Fibroblast of lung (primary cell): ENCODE measurements around the gene NUBPL. TPM values are rescaled to one million over a fixed set of nuclear protein-coding genes. Genes with fewer than 3 reads are reported as not detected.
A peak's percentile ranks its signal among the peaks of the same experiment; 100 is the strongest.

ENCODE experiments used
- DNase-seq, 2 donors: peaks; one replicate each; pipeline versions ENCODE4 v3.0.0 to v3.0.0-alpha.2; 2010; ENCODE audit warnings: low read depth in 2 of 2
- H2AFZ ChIP-seq: 2 replicates; pipeline ENCODE4 v1.5.1; 2012; ENCODE audit warnings: low read length, control low read depth, inconsistent platforms
- H3K27ac ChIP-seq: 2 replicates; pipeline ENCODE4 v1.5.1; 2011; ENCODE audit warnings: low read length, control low read depth; ENCODE audit not compliant: insufficient read depth
- H3K27me3 ChIP-seq: 2 replicates; pipeline ENCODE4 v1.5.1; 2011; ENCODE audit warnings: mild to moderate bottlenecking, low read length; ENCODE audit not compliant: control insufficient read depth, insufficient read depth
- H3K36me3 ChIP-seq: 2 replicates; pipeline ENCODE4 v1.5.1; 2011; ENCODE audit warnings: low read length; ENCODE audit not compliant: control insufficient read depth, insufficient read depth
- H3K4me1 ChIP-seq: 2 replicates; pipeline ENCODE4 v1.5.1; 2011; ENCODE audit warnings: low read length; ENCODE audit not compliant: control insufficient read depth, insufficient read depth; ENCODE audit errors: extremely low read depth
- H3K4me2 ChIP-seq: 2 replicates; pipeline ENCODE4 v1.5.1; 2011; ENCODE audit warnings: low read length, control low read depth; ENCODE audit not compliant: insufficient read depth; ENCODE audit errors: extremely low read depth
- H3K4me3 ChIP-seq, 4 experiments: fragments of 200-600 bp in 1 of 4; sonication (generic) in 1 of 4; replicated peaks in 1 of 4; 2 replicates each; pipeline ENCODE4 v1.5.1; 2011 to 2016; ENCODE audit warnings: low read length in 4 of 4, low read depth in 3 of 4, mild to moderate bottlenecking in 3 of 4, control low read depth in 2 of 4, inconsistent platforms in 1 of 4, mixed read lengths in 1 of 4; ENCODE audit not compliant: insufficient read depth in 1 of 4; ENCODE audit errors: control extremely low read depth in 1 of 4
- H3K79me2 ChIP-seq: 2 replicates; pipeline ENCODE4 v1.5.1; 2012; ENCODE audit warnings: mild to moderate bottlenecking, low read length, inconsistent platforms; ENCODE audit not compliant: control insufficient read depth, insufficient read depth
- H3K9ac ChIP-seq: 2 replicates; pipeline ENCODE4 v1.5.1; 2011; ENCODE audit warnings: mild to moderate bottlenecking, low read length, control low read depth; ENCODE audit not compliant: insufficient read depth
- H3K9me3 ChIP-seq: 2 replicates; pipeline ENCODE4 v1.5.1; 2012; ENCODE audit warnings: low read depth, low read length; ENCODE audit not compliant: control insufficient read depth, insufficient read depth
- H4K20me1 ChIP-seq: 2 replicates; pipeline ENCODE4 v1.5.1; 2011; ENCODE audit warnings: low read length; ENCODE audit not compliant: control insufficient read depth, insufficient read depth; ENCODE audit errors: extremely low read depth
- EZH2 ChIP-seq: IDR thresholded peaks from 2 replicates; pipeline ENCODE4 v1.5.1; 2012; ENCODE audit warnings: low read length, control low read depth, mild to moderate bottlenecking; ENCODE audit errors: missing control alignments
- polyA plus RNA-seq, 2 donors: library from polyadenylated mRNA; depleted of rRNA in 1 of 2; stranded (reverse) in 1 of 2; unstranded in 1 of 2; fragments of >200 nt; gene quantifications; 2 replicates each; pipeline ENCODE4 v1.2.1, GENCODE V29; 2011 to 2012; ENCODE audit warnings: missing spikeins in 1 of 2
- total RNA-seq: library from RNA; depleted of rRNA; stranded (reverse); fragments of >200 nt; gene quantifications from 2 replicates; pipeline ENCODE4 v1.2.1, GENCODE V29; 2014
- TF ChIP-seq, protein P1 (sequence below), 2 donors: IDR thresholded peaks in 1 of 2; conservative IDR thresholded peaks in 1 of 2; 1 replicate in 1 of 2; 2 replicates in 1 of 2; pipeline ENCODE4 v1.5.1; 2011 to 2012; ENCODE audit warnings: low read length in 2 of 2, control low read depth in 1 of 2, inconsistent platforms in 1 of 2, low read depth in 1 of 2, mild to moderate bottlenecking in 1 of 2

NUBPL gene
- total and polyA plus RNA-seq, 2 donors (not counting 1 experiment from before 2014, with no cell fraction given), result 9.0 to 10.7 TPM

DNA sequence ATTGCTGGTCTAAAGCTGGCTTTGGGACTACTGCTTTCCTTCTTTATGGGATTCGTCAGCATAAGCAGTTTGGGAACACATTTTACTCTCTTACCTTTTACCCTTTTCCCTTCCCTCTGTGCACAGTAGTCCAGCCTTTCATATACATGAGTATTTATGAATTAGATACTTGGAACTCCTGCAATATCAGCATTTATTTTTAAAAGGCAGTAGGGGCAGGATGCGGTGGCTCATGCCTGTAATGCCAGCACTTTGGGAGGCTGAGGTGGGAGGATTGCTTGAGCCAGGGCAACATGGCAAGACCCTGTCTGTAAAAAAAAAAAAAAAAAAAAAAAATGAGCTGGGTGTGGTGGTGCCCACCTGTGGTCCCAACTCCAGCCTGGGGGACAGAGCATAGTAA, 3.0 kb downstream of the NUBPL start:
- Histone ChIP-seq H3K36me3 (no peaks in the 10 kb centered on the region), H3K4me2 (no peak overlapping the region), H4K20me1 (no peaks in the 10 kb centered on the region), H3K4me3 (no peak overlapping the region), H3K4me1 (peaks cover 5% of the 10 kb centered on the region), H3K79me2 (no peaks in the 10 kb centered on the region), H2AFZ (no peak overlapping the region), H3K9me3 (no peaks in the 10 kb centered on the region), H3K27me3 (no peaks in the 10 kb centered on the region), H3K9ac (no peak overlapping the region), H3K27ac (no peak overlapping the region)
- TF ChIP-seq EZH2, result no peak
- TF ChIP-seq, protein P1, sequence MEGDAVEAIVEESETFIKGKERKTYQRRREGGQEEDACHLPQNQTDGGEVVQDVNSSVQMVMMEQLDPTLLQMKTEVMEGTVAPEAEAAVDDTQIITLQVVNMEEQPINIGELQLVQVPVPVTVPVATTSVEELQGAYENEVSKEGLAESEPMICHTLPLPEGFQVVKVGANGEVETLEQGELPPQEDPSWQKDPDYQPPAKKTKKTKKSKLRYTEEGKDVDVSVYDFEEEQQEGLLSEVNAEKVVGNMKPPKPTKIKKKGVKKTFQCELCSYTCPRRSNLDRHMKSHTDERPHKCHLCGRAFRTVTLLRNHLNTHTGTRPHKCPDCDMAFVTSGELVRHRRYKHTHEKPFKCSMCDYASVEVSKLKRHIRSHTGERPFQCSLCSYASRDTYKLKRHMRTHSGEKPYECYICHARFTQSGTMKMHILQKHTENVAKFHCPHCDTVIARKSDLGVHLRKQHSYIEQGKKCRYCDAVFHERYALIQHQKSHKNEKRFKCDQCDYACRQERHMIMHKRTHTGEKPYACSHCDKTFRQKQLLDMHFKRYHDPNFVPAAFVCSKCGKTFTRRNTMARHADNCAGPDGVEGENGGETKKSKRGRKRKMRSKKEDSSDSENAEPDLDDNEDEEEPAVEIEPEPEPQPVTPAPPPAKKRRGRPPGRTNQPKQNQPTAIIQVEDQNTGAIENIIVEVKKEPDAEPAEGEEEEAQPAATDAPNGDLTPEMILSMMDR (conservative IDR thresholded peaks at IDR 0.05 in 1 of 2, IDR thresholded peaks at IDR 0.05 in 1 of 2; ENCODE audit: low read depth in 1 of 2, low read length in 2 of 2), result no peak
- DNase-seq, result no peak

DNA sequence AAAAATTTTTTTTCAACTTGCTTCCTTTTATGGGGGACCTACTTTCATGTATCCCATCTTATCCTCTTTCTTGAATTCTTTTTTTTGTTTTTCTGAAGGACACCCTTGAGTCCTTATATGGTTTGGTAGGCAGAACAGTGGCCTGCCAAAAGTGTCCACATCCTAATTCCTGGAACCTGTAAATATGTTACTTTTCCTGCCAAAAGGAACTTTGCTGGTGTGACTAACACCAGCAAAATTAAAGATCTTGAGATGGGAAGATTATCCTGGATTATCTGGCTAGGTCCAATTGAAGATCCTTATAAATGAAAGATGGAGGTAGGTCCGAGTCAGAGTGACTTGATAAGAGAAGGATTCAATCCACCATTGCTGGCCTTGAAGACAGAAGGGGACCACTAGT, 5.3 kb downstream of the NUBPL start:
- DNase-seq, result peak in 1 of 2 donors; percentile 45
- H4K20me1 ChIP-seq, result no peaks in the 10 kb centered on the region
- H3K4me3 ChIP-seq, result no peak overlapping the region
- no peaks in the 10 kb centered on the region for H3K9me3 ChIP-seq
- no peak overlapping the region for H3K27ac ChIP-seq
- no peaks in the 10 kb centered on the region for H3K36me3 ChIP-seq
- H3K27me3 ChIP-seq, result no peaks in the 10 kb centered on the region
- H3K4me2 ChIP-seq, result no peak overlapping the region
- H3K79me2 ChIP-seq, result no peaks in the 10 kb centered on the region
- no peak for TF ChIP-seq EZH2
- TF ChIP-seq, protein P1 (conservative IDR thresholded peaks at IDR 0.05 in 1 of 2, IDR thresholded peaks at IDR 0.05 in 1 of 2; ENCODE audit: low read depth in 1 of 2, low read length in 2 of 2), result no peak
- H3K4me1 ChIP-seq, result peaks cover 5% of the 10 kb centered on the region
- H3K9ac ChIP-seq, result no peak overlapping the region
- H2AFZ ChIP-seq, result no peak overlapping the region

DNA sequence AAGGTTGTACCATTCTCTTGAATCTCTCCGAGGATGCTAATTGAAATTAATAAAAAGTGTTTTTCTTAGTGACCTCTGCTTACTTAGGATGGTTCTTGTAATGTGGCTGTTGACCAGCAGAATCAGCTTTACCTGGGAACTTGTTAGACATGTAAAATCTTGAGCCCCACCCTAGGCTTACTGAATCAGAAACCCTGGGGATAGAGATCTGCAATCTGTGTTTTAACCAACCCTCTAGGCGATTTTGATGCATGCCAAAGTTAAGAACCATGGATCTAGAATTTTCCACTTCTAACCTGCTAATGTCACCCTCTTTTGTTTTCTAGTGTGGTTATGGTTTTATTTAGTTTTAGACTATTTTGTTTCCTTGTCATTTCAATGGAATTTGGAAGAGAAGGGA, 6.5 kb downstream of the NUBPL start:
- TF ChIP-seq, protein P1 (conservative IDR thresholded peaks at IDR 0.05 in 1 of 2, IDR thresholded peaks at IDR 0.05 in 1 of 2; ENCODE audit: low read depth in 1 of 2, low read length in 2 of 2), result no peak
- no peak for TF ChIP-seq EZH2
- Histone ChIP-seq H3K4me3 (no peak overlapping the region), H2AFZ (no peak overlapping the region), H3K4me2 (peak overlapping the region; percentile 68), H3K9me3 (no peaks in the 10 kb centered on the region), H3K4me1 (peaks cover 3% of the 10 kb centered on the region), H4K20me1 (no peaks in the 10 kb centered on the region), H3K27ac (peak overlapping the region; percentile 31), H3K27me3 (no peaks in the 10 kb centered on the region), H3K9ac (no peak overlapping the region), H3K79me2 (no peaks in the 10 kb centered on the region), H3K36me3 (no peaks in the 10 kb centered on the region)
- no peak for DNase-seq
